GM18861 (cell line): ENCODE results near the gene OR11G2.
"Not testable (repeated sequence)": the region's sequence is repeated elsewhere in the genome, so short reads cannot be mapped to it uniquely, and the experiment has no call there.

Experiments used
- ATAC-seq: cut with Tn5 transposase; IDR thresholded peaks from one replicate; pipeline ENCODE4 v1.9.1; 2021; ENCODE audit not compliant: unreplicated experiment

Gene OR11G2

DNA sequence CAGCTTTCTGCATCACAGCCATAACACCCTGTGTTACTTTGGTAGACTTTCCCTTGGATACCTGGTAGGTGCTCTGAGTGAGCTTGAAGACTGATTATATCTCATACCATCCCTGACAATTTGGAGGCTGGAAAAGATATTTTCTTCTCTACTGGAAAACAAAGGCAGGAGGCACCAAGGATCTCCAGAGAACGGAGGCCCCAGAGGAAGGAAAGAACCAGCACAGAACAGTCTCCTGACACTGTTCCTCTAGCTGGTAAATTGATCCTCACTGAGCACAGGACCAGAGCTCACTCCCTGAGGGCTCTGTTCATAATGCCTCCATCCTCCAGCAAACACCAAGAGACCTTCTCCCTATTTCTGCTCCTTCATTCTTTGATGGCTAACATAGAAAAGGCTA is at the start of gene OR11G2:
Gene OR11G2 (plus strand): TSS at position 301 of the 400 bp plus-strand sequence. CDS start 6,542 bp downstream, outside the sequence.
- ATAC-seq, result no peak

- ATAC-seq, result no peak
These were observed 46.8 kb upstream of the OR11G2 start for GRCh38 chr14:20143911-20144310.

DNA sequence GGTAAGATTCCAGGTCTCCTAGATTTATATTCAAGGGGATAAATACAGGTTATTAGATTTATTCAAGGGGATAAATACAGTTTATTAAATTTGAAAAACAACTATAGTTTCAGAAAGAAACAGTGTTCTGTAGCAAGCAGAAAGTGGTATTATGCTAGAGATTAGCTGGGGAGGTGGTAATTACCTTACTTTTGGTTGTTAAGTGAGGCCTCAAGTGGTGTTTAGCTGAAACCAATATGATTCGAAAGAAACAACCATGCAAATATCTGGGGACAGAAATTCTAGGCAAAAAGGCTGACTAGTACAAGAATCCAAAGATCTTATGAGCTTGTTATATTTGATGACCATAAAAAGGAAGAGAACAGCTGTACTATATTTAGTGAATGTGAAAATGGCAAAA is 45.9 kb upstream of the OR11G2 start:
- ATAC-seq, result no peak

- ATAC-seq, result no peak
These were observed 26.2 kb upstream of the OR11G2 start for GRCh38 chr14:20164462-20164861.

- ATAC-seq, result no peak
These were observed 23.6 kb upstream of the OR11G2 start for GRCh38 chr14:20167091-20167490.

GRCh38 chr14:20169852-20170251 is 20.8 kb upstream of the OR11G2 start:
- ATAC-seq, result not testable (repeated sequence)

GRCh38 chr14:20174205-20174604 is 16.5 kb upstream of the OR11G2 start:
- ATAC-seq, result not testable (repeated sequence)

GRCh38 chr14:20176330-20176729 is 14.4 kb upstream of the OR11G2 start:
- ATAC-seq, result no peak

GRCh38 chr14:20177433-20177974 is 13.2 kb upstream of the OR11G2 start:
- no peak for ATAC-seq

DNA sequence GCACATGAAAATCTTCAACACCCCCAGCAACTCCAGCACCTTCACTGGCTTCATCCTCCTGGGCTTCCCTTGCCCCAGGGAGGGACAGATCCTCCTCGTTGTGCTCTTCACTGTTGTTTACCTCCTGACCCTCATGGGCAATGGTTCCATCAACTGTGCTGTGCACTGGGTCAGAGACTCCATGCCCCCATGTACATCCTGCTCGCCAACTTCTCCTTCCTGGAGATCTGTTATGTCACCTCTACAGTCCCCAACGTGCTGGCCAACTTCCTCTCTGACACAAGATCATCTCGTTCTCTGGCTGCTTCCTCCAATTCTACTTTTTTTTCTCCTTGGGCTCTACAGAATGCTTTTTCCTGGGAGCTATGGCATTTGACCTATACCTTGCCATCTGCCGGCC is 11.5 kb upstream of the OR11G2 start:
- no peak for ATAC-seq

DNA sequence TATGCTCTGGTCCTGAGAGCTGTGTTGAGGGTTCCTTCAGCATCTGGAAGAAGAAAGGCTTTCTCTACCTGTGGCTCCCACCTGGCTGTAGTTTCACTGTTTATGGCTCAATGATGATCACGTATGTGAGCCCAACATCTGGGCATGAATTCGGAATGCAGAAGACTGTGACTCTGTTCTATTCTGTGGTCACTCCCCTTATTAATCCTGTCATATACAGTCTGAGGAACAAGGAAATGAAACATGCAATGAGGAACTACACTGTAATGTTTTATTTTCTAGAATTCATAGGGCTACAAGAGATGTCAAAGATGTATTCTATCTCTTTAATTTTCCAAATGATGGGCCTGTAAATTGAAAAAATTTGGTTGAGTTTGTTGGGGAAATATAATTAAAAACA is 10.8 kb upstream of the OR11G2 start:
- no peak for ATAC-seq

GRCh38 chr14:20180486-20180885 is 10.2 kb upstream of the OR11G2 start:
- no peak for ATAC-seq

DNA sequence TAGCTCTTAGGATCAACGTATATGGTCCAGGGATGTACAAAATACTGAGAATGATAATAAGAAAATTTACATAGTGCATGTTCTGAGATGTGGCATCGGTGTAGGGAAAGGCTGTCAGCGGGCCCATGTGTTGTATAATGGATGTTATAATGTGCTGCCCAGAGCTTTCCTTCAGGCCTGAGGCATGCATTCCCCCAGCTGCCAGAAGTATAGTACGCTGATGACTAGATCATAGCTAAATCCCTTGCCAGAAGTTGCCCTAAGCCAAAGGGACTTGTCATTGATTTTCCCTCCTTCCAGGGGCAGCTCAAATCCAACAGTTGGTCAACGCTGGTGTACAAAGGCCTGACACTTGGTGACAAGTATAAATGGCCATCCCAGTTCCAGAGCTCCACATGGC is 6.5 kb upstream of the OR11G2 start:
- ATAC-seq, result no peak

- ATAC-seq, result no peak
These were observed 700 bp downstream of the OR11G2 start for GRCh38 chr14:20191396-20191795.

- ATAC-seq, result no peak
These were observed 3.4 kb downstream of the OR11G2 start for GRCh38 chr14:20194101-20194500.

GRCh38 chr14:20195170-20195569 is 4.5 kb downstream of the OR11G2 start:
- ATAC-seq, result not testable (repeated sequence)

- no peak for ATAC-seq
These were observed 5.2 kb downstream of the OR11G2 start for GRCh38 chr14:20195911-20196310.

DNA sequence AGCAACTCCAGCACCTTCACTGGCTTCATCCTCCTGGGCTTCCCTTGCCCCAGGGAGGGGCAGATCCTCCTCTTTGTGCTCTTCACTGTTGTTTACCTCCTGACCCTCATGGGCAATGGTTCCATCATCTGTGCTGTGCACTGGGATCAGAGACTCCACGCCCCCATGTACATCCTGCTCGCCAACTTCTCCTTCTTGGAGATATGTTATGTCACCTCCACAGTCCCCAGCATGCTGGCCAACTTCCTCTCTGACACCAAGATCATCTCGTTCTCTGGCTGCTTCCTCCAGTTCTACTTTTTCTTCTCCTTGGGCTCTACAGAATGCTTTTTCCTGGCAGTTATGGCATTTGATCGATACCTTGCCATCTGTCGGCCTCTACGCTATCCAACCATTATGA is 6.8 kb downstream of the OR11G2 start:
- no peak for ATAC-seq

GRCh38 chr14:20198991-20199390 is 8.3 kb downstream of the OR11G2 start:
- ATAC-seq, result no peak

- ATAC-seq, result no peak
These were observed 14.0 kb downstream of the OR11G2 start for GRCh38 chr14:20204721-20205120.

DNA sequence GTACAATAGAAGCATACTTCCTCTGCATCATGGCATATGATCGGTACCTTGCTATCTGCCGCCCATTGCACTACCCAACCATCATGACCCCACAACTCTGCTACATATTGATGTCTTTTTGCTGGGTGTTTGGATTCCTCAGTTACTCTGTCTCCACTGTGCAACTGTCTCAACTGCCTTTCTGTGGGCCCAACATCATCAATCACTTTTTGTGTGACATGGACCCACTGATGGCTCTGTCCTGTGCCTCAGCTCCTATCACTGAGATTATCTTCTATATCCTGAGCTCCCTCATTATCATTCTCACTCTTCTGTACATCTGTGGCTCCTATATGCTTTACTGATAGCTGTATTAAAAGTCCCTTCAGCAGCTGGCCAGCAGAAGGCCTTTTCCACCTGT is 18.9 kb downstream of the OR11G2 start:
- ATAC-seq, result no peak

GRCh38 chr14:20212406-20212805 is 21.7 kb downstream of the OR11G2 start:
- not testable (repeated sequence) for ATAC-seq

DNA sequence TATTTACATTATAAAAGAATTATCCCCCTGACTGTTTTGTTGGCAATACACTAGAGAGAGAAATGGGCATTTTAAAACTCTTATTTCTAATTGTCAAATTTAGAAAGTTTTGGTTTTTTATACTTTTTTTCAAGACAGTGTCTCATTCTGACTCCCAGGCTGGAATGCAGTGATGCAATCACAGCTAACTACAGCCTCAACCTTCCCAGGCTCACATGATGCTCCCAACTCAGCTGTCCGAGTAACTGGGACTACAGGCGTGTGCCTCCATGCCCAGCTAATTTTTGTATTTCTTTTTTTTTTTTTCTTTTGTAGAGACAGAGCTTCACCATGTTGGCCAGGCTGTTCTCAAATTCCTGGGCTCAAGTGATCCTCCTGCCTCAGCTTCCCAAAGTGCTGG is 24.5 kb downstream of the OR11G2 start:
- no peak for ATAC-seq

DNA sequence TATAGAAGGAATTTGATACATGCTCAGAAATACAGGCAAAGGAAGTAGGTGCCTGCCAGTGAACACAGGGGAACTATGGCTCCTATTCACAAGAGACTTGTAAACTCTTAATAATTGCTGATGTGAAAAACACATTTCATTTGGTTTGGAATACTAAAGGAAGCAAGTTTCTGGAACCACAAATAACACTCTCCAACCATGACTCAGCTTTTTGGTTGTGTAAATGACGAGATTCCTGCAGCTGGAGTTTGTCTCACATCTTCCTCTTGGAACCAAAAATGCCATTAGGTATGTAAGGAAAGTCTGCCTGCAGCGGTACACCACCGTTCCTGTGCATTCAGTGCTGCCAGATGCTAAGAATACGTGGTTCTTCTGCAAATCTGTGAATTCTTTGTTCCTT is 28.3 kb downstream of the OR11G2 start:
- ATAC-seq, result no peak
